Heart left ventricle (tissue), 13 donors: ENCODE data around the gene ETNK1.

Experiments used
- CTCF ChIP-seq, 12 donors: fragments of 200-600 bp; sonication (generic) in 4 of 12; IDR thresholded peaks; one replicate each; pipeline versions ENCODE4 v1.5.0 to v1.8.0; 2018 to 2022; ENCODE audit warnings: antibody characterized with exemption in 12 of 12, mild to moderate bottlenecking in 5 of 12
- POLR2A ChIP-seq, 2 donors: fragments of 450-650 bp; IDR thresholded peaks; one replicate each; pipeline ENCODE4 v1.6.1; 2017; ENCODE audit warnings: antibody characterized with exemption in 2 of 2, mild to moderate bottlenecking in 2 of 2, moderate library complexity in 2 of 2
- donor health status: ischemic (EF 13 %, LVEDD 7.1; RV severe dilation, severe dysfunction).
- donor health status: DM: no; HTN: yes; CAD: no.
- donor health status: DM: no; HTN: no; CAD: no.
- donor health status: ischemic (EF 25% LVEDD 6.9; RV normal size, moderate dysfunction).
- donor health status: ischemic (EF 25% LVEDD 5.7; RV mildly dilated, moderate dysfunction).
- donor health status: ischemic (EF 35%, LVEDD 5.7; RV mildly dilated, moderate dysfunction).
- donor health status: nonischemic (EF 11% LVEDD 7.7; RV severe dilation, severe dysfunction).
- donor health status: DM: yes; HTN: yes; CAD: no.
- donor health status: PGD.
- donor health status: ischemic (EF 29% LVEDD 5.4; RV normal size, mild dysfunction).
- donor health status: nonischemic (EF 23%, LVEDD 6.1; RV moderate dilation, normal function).

GRCh38 chr12:22648668-22649067, 23.7 kb downstream of the ETNK1 start:
- no peak for TF ChIP-seq CTCF (IDR thresholded peaks at IDR 0.05)
- TF ChIP-seq POLR2A (IDR thresholded peaks at IDR 0.05): no peak
